ENCODE measurements around the gene ZNF19.

Gene ZNF19

GRCh38 chr16:71489122-71489521, at the start of gene ZNF19:
TSS of gene ZNF19 (minus strand) at chr16:71489324. CDS start at chr16:71482114, 7,210 bp downstream.
- DNase-seq (ENCODE audit: low read depth in 3 of 3): no peak

- DNase-seq (ENCODE audit: low read depth in 3 of 3): peak in 2 of 3 donors; percentile 18 to 20
Measured at GRCh38 chr16:71537643-71538042, 48.5 kb upstream of the ZNF19 start.

GRCh38 chr16:71536752-71537499, 47.8 kb upstream of the ZNF19 start:
- no peak for DNase-seq (ENCODE audit: low read depth in 3 of 3)

- no peak for DNase-seq (ENCODE audit: low read depth in 3 of 3)
Measured at GRCh38 chr16:71532366-71532765, 43.2 kb upstream of the ZNF19 start.

GRCh38 chr16:71528863-71529262, 39.7 kb upstream of the ZNF19 start:
- no peak for DNase-seq (ENCODE audit: low read depth in 3 of 3)

GRCh38 chr16:71528257-71528656, 39.1 kb upstream of the ZNF19 start:
- no peak for DNase-seq (ENCODE audit: low read depth in 3 of 3)

- DNase-seq (ENCODE audit: low read depth in 3 of 3): no peak
Measured at GRCh38 chr16:71526111-71526631, 37.0 kb upstream of the ZNF19 start, which contains the start of gene CHST4. TSS of gene CHST4 (plus strand) at chr16:71526426. CDS start at chr16:71536678, 10,252 bp downstream.

- no peak for DNase-seq (ENCODE audit: low read depth in 3 of 3)
Measured at GRCh38 chr16:71524566-71525553, 35.7 kb upstream of the ZNF19 start.

GRCh38 chr16:71520550-71520949, 31.4 kb upstream of the ZNF19 start:
- no peak for DNase-seq (ENCODE audit: low read depth in 3 of 3)

- no peak for DNase-seq (ENCODE audit: low read depth in 3 of 3)
Measured at GRCh38 chr16:71515026-71515425, 25.9 kb upstream of the ZNF19 start.

- DNase-seq (ENCODE audit: low read depth in 3 of 3): no peak
Measured at GRCh38 chr16:71514476-71514875, 25.4 kb upstream of the ZNF19 start.

GRCh38 chr16:71513302-71513701, 24.2 kb upstream of the ZNF19 start:
- DNase-seq (ENCODE audit: low read depth in 3 of 3): no peak

GRCh38 chr16:71507061-71507460, 17.9 kb upstream of the ZNF19 start:
- no peak for DNase-seq (ENCODE audit: low read depth in 3 of 3)

GRCh38 chr16:71504901-71505300, 15.8 kb upstream of the ZNF19 start:
- DNase-seq (ENCODE audit: low read depth in 3 of 3): no peak

- peak in 1 of 3 donors; percentile 19 for DNase-seq (ENCODE audit: low read depth in 3 of 3)
Measured at GRCh38 chr16:71504051-71504450, 14.9 kb upstream of the ZNF19 start.

- DNase-seq (ENCODE audit: low read depth in 3 of 3): no peak
Measured at GRCh38 chr16:71501547-71501946, 12.4 kb upstream of the ZNF19 start.

GRCh38 chr16:71500964-71501363, 11.8 kb upstream of the ZNF19 start:
- no peak for DNase-seq (ENCODE audit: low read depth in 3 of 3)

GRCh38 chr16:71499775-71500364, 10.7 kb upstream of the ZNF19 start:
- peak in 2 of 3 donors; percentile 18 to 35 for DNase-seq (ENCODE audit: low read depth in 3 of 3)

GRCh38 chr16:71498031-71498430, 8.9 kb upstream of the ZNF19 start:
- DNase-seq (ENCODE audit: low read depth in 3 of 3): no peak

- no peak for DNase-seq (ENCODE audit: low read depth in 3 of 3)
Measured at GRCh38 chr16:71493213-71493612, 4.1 kb upstream of the ZNF19 start.

GRCh38 chr16:71492786-71493185, 3.7 kb upstream of the ZNF19 start:
- no peak for DNase-seq (ENCODE audit: low read depth in 3 of 3)

GRCh38 chr16:71491054-71491453, 1.9 kb upstream of the ZNF19 start:
- DNase-seq (ENCODE audit: low read depth in 3 of 3): no peak

Measured in stimulated activated CD4-positive, alpha-beta T cell treated with anti-CD3 and anti-CD28 coated beads, TNF-alpha, amount 100 ng/mL, for 48 hours (primary cell).